Keratinocyte (primary cell): ENCODE measurements around the gene TDRD1. TPM values are rescaled to one million over a fixed set of nuclear protein-coding genes. Genes with fewer than 3 reads are reported as not detected.

Experiments used
- DNase-seq: peaks from one replicate; pipeline ENCODE4 v3.0.0-alpha.2; 2011; ENCODE audit warnings: low read depth, missing footprints, low spot score
- FAIRE-seq: peaks from 2 replicates; lab custom pipeline; 2011; peaks lifted over from hg19 to GRCh38; lab: Jason Lieb, UNC
- H2AFZ ChIP-seq: 2 replicates; pipeline ENCODE4 v1.6.0; 2012; ENCODE audit warnings: low read length, control low read depth, inconsistent platforms; ENCODE audit not compliant: control insufficient read depth
- H3K27ac ChIP-seq: 2 replicates; pipeline ENCODE4 v1.5.1; 2011; ENCODE audit warnings: low read length; ENCODE audit not compliant: control insufficient read depth, insufficient read depth
- H3K27me3 ChIP-seq: 3 replicates; pipeline ENCODE4 v1.6.0; 2011; ENCODE audit warnings: low read length; ENCODE audit not compliant: control insufficient read depth, insufficient read depth; ENCODE audit errors: extremely low read depth
- H3K36me3 ChIP-seq, 2 experiments: 2 replicates in 1 of 2; 3 replicates in 1 of 2; pipeline ENCODE4 v1.5.1; 2011; ENCODE audit warnings: low read length in 2 of 2, mild to moderate bottlenecking in 1 of 2; ENCODE audit not compliant: control insufficient read depth in 2 of 2, insufficient read depth in 2 of 2; ENCODE audit errors: extremely low read depth in 1 of 2
- H3K4me1 ChIP-seq: 3 replicates; pipeline ENCODE4 v1.5.1; 2011; ENCODE audit warnings: low read length; ENCODE audit not compliant: control insufficient read depth, insufficient read depth; ENCODE audit errors: extremely low read depth
- H3K4me2 ChIP-seq: 3 replicates; pipeline ENCODE4 v1.6.0; 2011; ENCODE audit warnings: low read depth, low read length; ENCODE audit not compliant: control insufficient read depth, insufficient read depth; ENCODE audit errors: extremely low read depth
- H3K4me3 ChIP-seq, 3 experiments: fragments of 200-600 bp in 1 of 3; sonication (generic) in 1 of 3; 2 replicates in 2 of 3; 3 replicates in 1 of 3; pipeline ENCODE4 v1.5.1; 2011 to 2016; ENCODE audit warnings: low read length in 3 of 3, mild to moderate bottlenecking in 3 of 3, control low read depth in 2 of 3, inconsistent platforms in 1 of 3, low read depth in 1 of 3, mixed read lengths in 1 of 3, mixed run types in 1 of 3, moderate library complexity in 1 of 3; ENCODE audit not compliant: control insufficient read depth in 2 of 3, insufficient read depth in 2 of 3; ENCODE audit errors: extremely low read depth in 1 of 3
- H3K79me2 ChIP-seq: 2 replicates; pipeline ENCODE4 v1.6.0; 2012; ENCODE audit warnings: low read length; ENCODE audit not compliant: control insufficient read depth, insufficient read depth
- H3K9ac ChIP-seq: 3 replicates; pipeline ENCODE4 v1.6.0; 2011; ENCODE audit warnings: low read length; ENCODE audit not compliant: control insufficient read depth, insufficient read depth; ENCODE audit errors: extremely low read depth
- H3K9me1 ChIP-seq: 3 replicates; pipeline ENCODE4 v1.6.0; 2011; ENCODE audit warnings: low read length; ENCODE audit not compliant: control insufficient read depth, insufficient read depth; ENCODE audit errors: extremely low read depth
- H3K9me3 ChIP-seq: 2 replicates; pipeline ENCODE4 v1.5.1; 2012; ENCODE audit warnings: low read depth, low read length; ENCODE audit not compliant: control insufficient read depth
- H4K20me1 ChIP-seq: 3 replicates; pipeline ENCODE4 v1.6.0; 2011; ENCODE audit warnings: low read length; ENCODE audit not compliant: control insufficient read depth, insufficient read depth; ENCODE audit errors: extremely low read depth
- EZH2 ChIP-seq: IDR thresholded peaks from one replicate; pipeline ENCODE4 v1.6.1; 2012; ENCODE audit warnings: inconsistent platforms, mild to moderate bottlenecking, low read length, moderate library complexity
- dilution Hi-C: fragments of 300-500 bp; cut with MboI; formaldehyde crosslinking; loops from one replicate; pipeline ENCODE4 v1.7.0; 2020; ENCODE audit warnings: low sequenced_read_pairs; ENCODE audit not compliant: extremely low pct_ligation_motif_present
- polyA plus RNA-seq, 5 experiments: library from polyadenylated mRNA; depleted of rRNA in 3 of 5; stranded (reverse) in 3 of 5; stranded (forward) in 1 of 5; unstranded in 1 of 5; fragments of >200 nt; gene quantifications; 1 replicate in 1 of 5; 2 replicates in 3 of 5; 3 replicates in 1 of 5; pipeline versions ENCODE4 v1.2.1 to v1.2.3, GENCODE V29; 2011 to 2012; ENCODE audit warnings: missing spikeins in 2 of 5, low read depth in 1 of 5, low replicate concordance in 1 of 5
- TF ChIP-seq, protein P1 (sequence below), 3 experiments: IDR thresholded peaks in 1 of 3; conservative IDR thresholded peaks in 1 of 3; optimal IDR thresholded peaks in 1 of 3; 2 replicates in 2 of 3; 3 replicates in 1 of 3; pipeline versions ENCODE3 to v1.5.1; 2011; ENCODE audit warnings: low read length in 3 of 3, mild to moderate bottlenecking in 3 of 3, moderate library complexity in 2 of 3, control low read depth in 1 of 3, inconsistent platforms in 1 of 3; ENCODE audit not compliant: insufficient read depth in 2 of 3; ENCODE audit errors: extremely low read depth in 1 of 3

Gene TDRD1
- polyA plus RNA-seq, 1 donor (not counting 4 experiments of a cell fraction or from before 2014, with no cell fraction given) = 0.56 TPM

DNA sequence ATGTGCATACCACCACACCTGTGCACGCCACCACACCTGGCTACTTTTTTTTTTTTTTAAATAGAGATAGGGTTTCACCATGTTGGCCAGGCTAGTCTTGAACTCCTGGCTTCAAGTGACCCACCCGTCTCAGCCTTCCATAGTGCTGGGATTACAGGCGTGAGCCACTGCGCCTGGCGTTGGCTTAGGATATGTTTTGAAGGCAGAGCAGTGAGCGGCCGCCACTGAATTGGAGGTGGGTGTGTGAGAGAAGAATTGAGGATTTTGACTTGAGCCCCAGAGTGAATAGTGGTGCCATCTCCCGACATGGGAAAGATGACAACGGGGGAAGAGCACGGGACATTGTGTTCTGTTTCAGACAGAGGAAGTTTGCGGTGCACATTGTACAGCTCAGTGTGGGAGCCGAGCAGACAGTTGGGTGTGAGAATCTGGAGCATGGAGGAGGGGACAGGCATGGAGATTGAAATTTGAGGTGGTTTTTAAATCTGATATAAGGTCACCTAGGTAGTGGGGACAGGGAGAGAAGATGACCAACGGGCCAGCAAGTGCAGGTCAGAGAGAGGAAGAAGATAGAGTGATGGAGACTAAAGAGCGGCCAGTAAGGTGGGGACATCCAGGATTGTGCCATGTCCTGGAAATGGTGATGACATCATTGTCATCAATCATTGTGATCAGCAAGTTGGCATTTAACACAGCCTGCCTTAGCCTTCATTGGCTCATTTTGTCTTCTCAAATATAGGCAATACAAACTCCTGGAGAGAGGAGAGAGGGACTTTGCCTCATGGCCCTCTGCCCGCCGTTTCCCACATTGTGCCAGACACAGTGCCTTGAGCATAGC, 95.7 kb downstream of the TDRD1 start:
- H3K4me1 ChIP-seq = peaks cover 24% of the 10 kb centered on the region
- H3K9ac ChIP-seq = no peak overlapping the region
- H3K4me2 ChIP-seq = no peak overlapping the region
- no peak for FAIRE-seq
- dilution Hi-C loops = no loop called here
- no peaks in the 10 kb centered on the region for H3K9me3 ChIP-seq
- TF ChIP-seq, protein P1, sequence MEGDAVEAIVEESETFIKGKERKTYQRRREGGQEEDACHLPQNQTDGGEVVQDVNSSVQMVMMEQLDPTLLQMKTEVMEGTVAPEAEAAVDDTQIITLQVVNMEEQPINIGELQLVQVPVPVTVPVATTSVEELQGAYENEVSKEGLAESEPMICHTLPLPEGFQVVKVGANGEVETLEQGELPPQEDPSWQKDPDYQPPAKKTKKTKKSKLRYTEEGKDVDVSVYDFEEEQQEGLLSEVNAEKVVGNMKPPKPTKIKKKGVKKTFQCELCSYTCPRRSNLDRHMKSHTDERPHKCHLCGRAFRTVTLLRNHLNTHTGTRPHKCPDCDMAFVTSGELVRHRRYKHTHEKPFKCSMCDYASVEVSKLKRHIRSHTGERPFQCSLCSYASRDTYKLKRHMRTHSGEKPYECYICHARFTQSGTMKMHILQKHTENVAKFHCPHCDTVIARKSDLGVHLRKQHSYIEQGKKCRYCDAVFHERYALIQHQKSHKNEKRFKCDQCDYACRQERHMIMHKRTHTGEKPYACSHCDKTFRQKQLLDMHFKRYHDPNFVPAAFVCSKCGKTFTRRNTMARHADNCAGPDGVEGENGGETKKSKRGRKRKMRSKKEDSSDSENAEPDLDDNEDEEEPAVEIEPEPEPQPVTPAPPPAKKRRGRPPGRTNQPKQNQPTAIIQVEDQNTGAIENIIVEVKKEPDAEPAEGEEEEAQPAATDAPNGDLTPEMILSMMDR (optimal IDR thresholded peaks at IDR 0.05 in 1 of 3, IDR thresholded peaks at IDR 0.05 in 1 of 3, conservative IDR thresholded peaks at IDR 0.05 in 1 of 3; ENCODE audit: extremely low read depth in 1 of 3, insufficient read depth in 2 of 3, low read length in 3 of 3) = no peak
- no peak for TF ChIP-seq EZH2
- H3K36me3 ChIP-seq = no peaks in the 10 kb centered on the region
- no peak overlapping the region for H3K27ac ChIP-seq
- no peaks in the 10 kb centered on the region for H3K79me2 ChIP-seq
- H3K9me1 ChIP-seq = no peaks in the 10 kb centered on the region
- H4K20me1 ChIP-seq = no peaks in the 10 kb centered on the region
- H2AFZ ChIP-seq = no peak overlapping the region
- no peak for DNase-seq
- H3K27me3 ChIP-seq = no peaks in the 10 kb centered on the region
- H3K4me3 ChIP-seq = no peak overlapping the region

DNA sequence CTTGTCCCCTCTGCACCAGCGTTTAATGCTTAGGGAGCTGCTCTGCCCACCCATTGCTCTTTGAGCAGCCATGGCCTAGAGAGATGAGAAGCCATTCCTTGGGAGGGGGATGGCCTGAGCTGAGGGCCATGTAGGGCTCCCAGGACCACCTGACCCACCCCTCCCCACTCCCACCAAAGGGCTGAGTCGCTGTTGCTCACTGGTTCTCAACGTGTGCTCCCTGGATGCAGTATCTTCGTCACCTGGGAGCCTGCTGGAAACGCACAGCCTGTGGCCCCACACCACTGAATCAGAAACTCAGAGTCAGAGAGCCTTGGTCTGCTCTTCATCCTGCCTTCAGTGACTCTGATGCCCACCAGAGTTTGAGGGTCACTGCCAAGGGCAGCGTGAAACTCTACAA, 96.9 kb downstream of the TDRD1 start:
- Histone ChIP-seq H3K79me2 (no peaks in the 10 kb centered on the region), H3K9me1 (no peaks in the 10 kb centered on the region), H3K36me3 (no peaks in the 10 kb centered on the region), H3K4me1 (peaks cover 24% of the 10 kb centered on the region), H3K9ac (no peak overlapping the region), H3K4me3 (no peak overlapping the region), H3K9me3 (no peaks in the 10 kb centered on the region), H3K27ac (no peak overlapping the region), H2AFZ (no peak overlapping the region), H3K27me3 (no peaks in the 10 kb centered on the region), H4K20me1 (no peaks in the 10 kb centered on the region), H3K4me2 (no peak overlapping the region)
- FAIRE-seq = no peak
- dilution Hi-C loops = no loop called here
- DNase-seq = no peak
- TF ChIP-seq, protein P1 (optimal IDR thresholded peaks at IDR 0.05 in 1 of 3, IDR thresholded peaks at IDR 0.05 in 1 of 3, conservative IDR thresholded peaks at IDR 0.05 in 1 of 3; ENCODE audit: extremely low read depth in 1 of 3, insufficient read depth in 2 of 3, low read length in 3 of 3) = no peak
- no peak for TF ChIP-seq EZH2
